Stimulated activated naive B cell treated with anti-CD40 and anti-IgM and Interleukin-4, amounts not matched to agents 10 μg/mL and 1 μg/mL and 100 μg/mL, for 72 hours (primary cell): ENCODE results near the gene SREBF2.

Experiments
- ATAC-seq, 2 donors: fragments of 150-1000 bp; cut with Tn5 transposase; replicated peaks; 2 replicates each; pipeline ENCODE4 v1.10.0; 2021; ENCODE audit warnings: moderate library complexity in 1 of 2
- DNase-seq: peaks from one replicate; pipeline ENCODE4 v3.0.0; 2021
- H3K27ac Mint-ChIP-seq: one replicate; pipeline ENCODE4 v1.8.0; 2022; ENCODE audit warnings: mild to moderate bottlenecking, mixed read lengths
- H3K27me3 Mint-ChIP-seq, 2 donors: one replicate each; pipeline ENCODE4 v1.8.0; 2022; ENCODE audit warnings: mixed read lengths in 2 of 2
- H3K36me3 Mint-ChIP-seq, 2 donors: one replicate each; pipeline ENCODE4 v1.8.0; 2022; ENCODE audit warnings: mixed read lengths in 2 of 2, mild to moderate bottlenecking in 1 of 2
- H3K4me1 Mint-ChIP-seq, 2 donors: one replicate each; pipeline ENCODE4 v1.8.0; 2022; ENCODE audit warnings: mixed read lengths in 2 of 2, mild to moderate bottlenecking in 1 of 2
- H3K4me3 Mint-ChIP-seq, 2 donors: one replicate each; pipeline ENCODE4 v1.8.0; 2022; ENCODE audit warnings: mild to moderate bottlenecking in 2 of 2, mixed read lengths in 2 of 2, moderate library complexity in 1 of 2
- H3K9me3 Mint-ChIP-seq, 2 donors: one replicate each; pipeline ENCODE4 v1.8.0; 2022; ENCODE audit warnings: mixed read lengths in 2 of 2, mild to moderate bottlenecking in 1 of 2

SREBF2 gene

DNA sequence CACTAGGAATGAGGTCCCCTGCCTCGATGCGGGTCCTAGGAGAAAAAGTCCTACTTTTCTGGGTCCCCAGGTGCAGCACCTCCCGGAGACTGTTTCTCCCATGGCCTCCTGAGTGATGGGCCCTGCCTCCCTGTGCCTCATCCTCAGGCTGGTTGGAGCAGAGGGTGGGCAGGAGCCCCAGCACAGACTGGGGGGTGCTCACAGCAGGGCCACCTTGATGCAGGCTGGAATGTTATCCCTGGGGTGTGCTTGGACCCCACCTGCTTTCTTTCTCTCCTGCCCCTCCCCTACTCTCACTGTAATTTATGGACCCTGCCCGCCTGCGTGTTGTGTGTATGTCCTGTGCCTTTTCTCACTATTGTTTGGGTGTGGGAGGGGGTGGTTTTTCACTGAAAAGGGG lies 73.9 kb downstream of the SREBF2 start:
- Mint-ChIP-seq H3K27ac (peak overlapping the region; percentile 84), H3K9me3 (no peaks in the 10 kb centered on the region), H3K4me3 (no peak overlapping the region), H3K27me3 (peaks cover 0 to under 1% of the 10 kb centered on the region in 2 donors), H3K36me3 (peaks cover 41 to 74% of the 10 kb centered on the region in 2 donors), H3K4me1 (peaks cover 40 to 60% of the 10 kb centered on the region in 2 donors)
- DNase-seq (no peak), ATAC-seq (no peak)

DNA sequence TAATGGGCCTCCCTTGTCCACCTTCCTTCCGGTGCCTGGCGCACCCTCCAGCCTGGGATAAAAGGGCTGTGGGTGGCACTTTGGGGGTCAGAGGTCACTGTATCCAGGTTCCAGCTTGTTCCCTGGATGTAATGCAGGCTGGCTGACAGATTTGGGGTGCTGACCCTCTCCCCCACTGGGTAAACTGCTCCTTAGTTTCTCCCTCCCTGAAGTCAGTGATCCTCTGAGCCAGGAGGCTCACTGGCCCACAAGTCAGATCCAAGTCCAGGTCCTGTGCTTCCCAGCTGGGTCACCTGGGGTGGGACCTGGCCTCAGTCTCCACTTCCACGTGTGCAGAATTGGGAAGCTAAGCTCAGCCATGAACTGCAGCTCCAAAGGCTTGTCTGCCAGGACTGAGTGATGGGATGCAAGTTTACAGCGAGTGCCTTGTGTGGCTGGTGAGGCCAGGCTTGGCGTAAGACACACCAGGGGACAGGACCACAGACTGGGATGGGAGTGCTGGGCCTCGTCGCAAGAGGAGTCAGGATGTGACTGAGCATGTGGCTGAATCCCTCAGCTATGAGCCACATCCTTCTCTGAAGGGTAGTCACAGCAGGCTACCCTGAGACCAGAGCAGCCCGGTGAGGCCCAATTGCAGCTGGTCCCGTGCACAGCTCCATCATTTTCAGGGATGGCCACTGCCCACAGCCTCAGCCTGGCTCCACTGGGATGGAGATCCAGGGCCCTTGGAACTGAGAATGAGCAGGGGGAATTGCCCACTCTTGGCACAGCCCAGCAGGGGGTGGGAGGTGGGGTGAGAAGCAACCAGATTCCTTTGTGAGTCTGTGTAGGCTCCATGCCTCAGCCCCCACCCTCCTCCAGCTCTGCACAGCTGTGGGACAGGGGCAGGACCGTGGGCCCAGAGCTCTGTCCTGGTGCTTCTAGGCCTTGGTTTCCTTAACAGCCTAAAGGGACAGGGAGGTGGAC lies 74.8 kb downstream of the SREBF2 start:
- ATAC-seq (peak; percentile 8 to 12), DNase-seq (no peak)
- H3K27ac Mint-ChIP-seq, result peak overlapping the region; percentile 85
- no peaks in the 10 kb centered on the region for H3K9me3 Mint-ChIP-seq
- H3K4me1 Mint-ChIP-seq, result peaks cover 47 to 63% of the 10 kb centered on the region in 2 donors
- H3K36me3 Mint-ChIP-seq, result peaks cover 46 to 76% of the 10 kb centered on the region in 2 donors
- H3K27me3 Mint-ChIP-seq, result peaks cover 6 to 10% of the 10 kb centered on the region in 2 donors
- H3K4me3 Mint-ChIP-seq, result peak overlapping the region; percentile 1 to 16

DNA sequence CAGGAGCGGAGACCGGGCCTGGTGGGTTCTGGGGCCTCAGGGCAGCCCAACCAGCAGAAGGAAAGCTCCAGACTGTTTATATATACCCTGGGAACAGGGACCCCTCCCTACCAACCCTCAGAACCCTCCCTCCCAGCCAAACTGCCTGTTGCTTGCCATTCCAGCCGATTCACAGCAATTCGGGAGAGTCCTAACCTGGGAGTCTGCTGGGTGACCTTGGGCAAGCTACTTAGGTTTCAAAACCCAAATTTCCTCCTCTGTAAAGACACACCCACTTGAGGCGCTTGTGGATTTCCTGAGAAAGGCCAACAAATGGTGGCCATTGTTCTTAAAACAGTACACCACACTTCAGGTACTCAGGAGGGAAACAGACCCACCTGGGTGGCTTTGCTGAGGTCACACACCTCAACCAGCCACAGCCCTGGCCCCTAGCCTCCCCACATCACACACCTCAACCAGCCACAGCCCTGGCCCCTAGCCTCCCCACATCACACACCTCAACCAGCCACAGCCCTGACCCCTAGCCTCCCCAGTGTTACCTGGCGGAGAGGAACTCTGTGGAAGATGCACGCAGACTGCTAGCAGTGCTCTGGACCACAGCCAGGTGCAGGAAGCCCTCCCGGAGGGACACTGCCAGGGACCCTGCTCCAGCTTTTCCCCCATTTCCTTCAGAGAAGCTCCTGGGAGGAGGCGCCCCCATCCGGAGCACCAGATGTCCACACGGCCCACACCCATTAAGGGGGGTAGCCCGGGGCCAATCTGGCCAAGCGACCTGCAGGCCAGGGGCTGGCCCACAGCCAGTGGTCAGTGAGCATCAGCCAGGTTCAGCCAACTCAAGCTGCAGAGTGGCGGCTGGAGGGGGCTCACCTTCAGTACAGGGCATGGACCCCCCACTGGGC lies 75.8 kb downstream of the SREBF2 start:
- ATAC-seq (peak; percentile 13 to 30), DNase-seq (no peak)
- H3K27ac Mint-ChIP-seq, result peak overlapping the region; percentile 89
- H3K4me3 Mint-ChIP-seq, result peak overlapping the region; percentile 32 to 41
- H3K36me3 Mint-ChIP-seq, result peaks cover 50 to 75% of the 10 kb centered on the region in 2 donors
- H3K27me3 Mint-ChIP-seq, result peaks cover 15 to 19% of the 10 kb centered on the region in 2 donors
- no peaks in the 10 kb centered on the region for H3K9me3 Mint-ChIP-seq
- H3K4me1 Mint-ChIP-seq, result peaks cover 55 to 70% of the 10 kb centered on the region in 2 donors

DNA sequence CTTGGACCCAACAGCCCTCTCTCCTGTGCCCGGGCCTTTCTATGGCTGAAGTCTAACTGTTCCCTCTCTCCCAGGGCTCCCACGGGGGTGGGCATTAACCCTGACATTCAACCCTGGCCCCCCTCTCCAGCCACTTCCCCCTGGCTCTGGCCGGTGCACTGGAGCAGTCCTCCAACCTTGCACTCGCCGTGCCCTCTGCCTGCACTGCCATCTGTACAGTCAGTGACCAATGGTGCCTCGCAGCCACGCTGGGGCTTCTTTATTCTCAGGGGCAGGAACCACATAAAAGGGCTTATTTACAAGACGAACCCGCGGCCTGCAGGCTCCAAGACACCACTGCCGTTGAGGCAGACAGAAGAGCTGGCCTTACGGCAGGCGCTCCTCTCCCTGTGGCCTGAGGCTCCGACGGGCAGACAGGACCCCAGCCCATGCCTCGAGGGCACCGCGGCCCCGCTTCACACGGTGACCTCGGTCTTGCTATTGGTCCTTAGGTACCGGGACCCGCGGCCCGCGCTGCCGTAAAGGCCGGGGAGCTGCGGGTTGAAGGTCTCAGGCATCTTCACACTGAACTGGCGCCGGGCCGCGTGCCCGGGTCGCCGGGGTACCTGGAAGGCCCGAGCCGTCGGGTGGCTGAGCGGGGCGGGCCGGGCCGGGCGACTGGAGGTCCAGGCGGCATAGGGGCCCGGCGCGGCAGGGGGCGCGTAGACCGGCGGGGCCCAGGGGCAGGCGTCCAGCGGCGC lies 76.6 kb downstream of the SREBF2 start:
- no peaks in the 10 kb centered on the region for H3K9me3 Mint-ChIP-seq
- ATAC-seq (peak in 1 of 2 donors; percentile 2), DNase-seq (no peak)
- peaks cover 53 to 70% of the 10 kb centered on the region in 2 donors for H3K4me1 Mint-ChIP-seq
- H3K4me3 Mint-ChIP-seq, result peak overlapping the region; percentile 65 to 71
- H3K27me3 Mint-ChIP-seq, result peaks cover 15 to 19% of the 10 kb centered on the region in 2 donors
- H3K27ac Mint-ChIP-seq, result peak overlapping the region; percentile 89
- H3K36me3 Mint-ChIP-seq, result peaks cover 43 to 66% of the 10 kb centered on the region in 2 donors

DNA sequence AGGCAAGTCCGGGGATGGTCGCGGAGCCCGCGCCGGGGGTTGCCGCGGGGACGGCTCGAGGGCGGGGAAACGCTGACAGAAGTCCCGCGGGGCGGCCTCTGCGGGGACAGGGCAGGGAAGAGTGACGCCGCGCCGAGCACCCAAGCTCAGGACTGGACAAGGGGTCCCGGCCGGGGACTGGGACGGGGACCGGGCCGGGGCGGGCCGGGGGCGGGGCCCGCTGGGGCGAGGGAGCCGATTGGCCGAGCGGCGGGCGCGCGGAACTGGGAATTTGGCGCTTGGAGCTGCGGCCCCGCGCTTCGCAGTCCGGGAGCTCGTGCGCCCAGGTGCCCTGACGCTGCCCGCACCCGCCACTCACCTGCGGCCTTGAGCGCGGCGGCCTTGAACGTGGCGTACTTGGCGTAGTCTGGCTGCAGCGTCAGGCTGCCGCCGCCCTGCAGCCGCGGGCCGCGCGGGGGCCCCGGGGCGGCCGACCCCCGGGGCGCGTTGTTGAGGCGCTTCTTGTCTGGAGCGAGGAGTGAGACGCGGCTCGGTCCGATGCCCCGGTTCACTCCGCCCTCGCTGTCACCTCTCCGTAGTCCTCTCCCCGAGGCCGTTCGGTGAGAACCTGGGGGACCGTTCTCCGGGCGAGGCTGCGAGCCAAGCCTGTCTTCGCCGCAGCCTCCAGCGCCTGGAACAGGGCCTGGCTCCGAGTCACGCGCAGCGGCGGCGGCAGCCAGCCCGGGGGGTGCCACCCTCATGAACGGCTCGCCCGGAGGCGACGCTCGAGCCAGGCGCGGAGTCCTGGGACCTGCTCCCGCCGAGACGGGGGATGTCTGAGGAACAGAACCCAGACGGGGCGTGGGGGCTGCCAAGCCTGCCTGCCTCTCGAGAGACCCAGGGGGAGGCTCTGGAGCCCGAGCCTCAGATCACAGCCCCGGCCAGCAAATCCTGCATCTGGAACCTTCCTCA lies 77.4 kb downstream of the SREBF2 start:
- H3K27ac Mint-ChIP-seq, result peak overlapping the region; percentile 59
- H3K4me1 Mint-ChIP-seq, result peaks cover 51 to 73% of the 10 kb centered on the region in 2 donors
- peaks cover 40 to 60% of the 10 kb centered on the region in 2 donors for H3K36me3 Mint-ChIP-seq
- peak; percentile 7 to 13 for ATAC-seq
- H3K9me3 Mint-ChIP-seq, result no peaks in the 10 kb centered on the region
- H3K27me3 Mint-ChIP-seq, result peaks cover 15 to 19% of the 10 kb centered on the region in 2 donors
- DNase-seq, result no peak
- peak overlapping the region; percentile 71 to 73 for H3K4me3 Mint-ChIP-seq

DNA sequence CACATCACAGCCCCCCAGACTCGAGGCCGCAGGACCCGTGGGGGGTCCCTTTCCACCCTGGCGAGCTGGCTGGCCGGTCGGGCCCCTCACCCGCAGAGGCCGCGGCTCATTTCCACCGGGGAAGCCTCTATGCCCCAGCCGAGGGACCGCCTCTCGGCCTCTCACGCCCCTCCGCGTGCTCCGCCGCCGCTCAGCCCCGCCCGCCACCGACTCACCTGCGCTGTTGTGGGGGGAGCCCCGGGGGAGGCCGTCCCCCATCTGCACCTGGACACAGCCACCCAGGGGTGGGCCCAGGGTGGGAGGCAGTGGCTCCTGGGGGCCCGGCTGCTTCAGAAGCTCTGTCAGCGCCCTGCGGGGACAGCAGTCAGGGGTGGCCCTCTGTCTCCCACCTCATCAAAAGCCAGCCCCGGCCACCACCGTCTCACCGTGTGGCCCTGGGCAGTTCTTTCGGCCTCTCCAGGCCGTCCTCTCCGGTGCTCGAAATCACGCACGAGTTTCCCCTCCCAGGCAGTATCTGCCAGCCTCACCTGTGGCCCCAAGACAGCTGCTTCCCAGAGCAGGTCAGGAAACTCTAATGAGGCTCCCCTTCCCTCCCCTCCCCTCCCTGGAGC lies 78.2 kb downstream of the SREBF2 start:
- ATAC-seq, result no peak
- peaks cover 52 to 73% of the 10 kb centered on the region in 2 donors for H3K4me1 Mint-ChIP-seq
- H3K36me3 Mint-ChIP-seq, result peaks cover 34 to 54% of the 10 kb centered on the region in 2 donors
- peak overlapping the region; percentile 71 to 73 for H3K4me3 Mint-ChIP-seq
- no peak for DNase-seq
- peaks cover 15 to 19% of the 10 kb centered on the region in 2 donors for H3K27me3 Mint-ChIP-seq
- H3K9me3 Mint-ChIP-seq, result no peaks in the 10 kb centered on the region
- H3K27ac Mint-ChIP-seq, result peak overlapping the region; percentile 62

DNA sequence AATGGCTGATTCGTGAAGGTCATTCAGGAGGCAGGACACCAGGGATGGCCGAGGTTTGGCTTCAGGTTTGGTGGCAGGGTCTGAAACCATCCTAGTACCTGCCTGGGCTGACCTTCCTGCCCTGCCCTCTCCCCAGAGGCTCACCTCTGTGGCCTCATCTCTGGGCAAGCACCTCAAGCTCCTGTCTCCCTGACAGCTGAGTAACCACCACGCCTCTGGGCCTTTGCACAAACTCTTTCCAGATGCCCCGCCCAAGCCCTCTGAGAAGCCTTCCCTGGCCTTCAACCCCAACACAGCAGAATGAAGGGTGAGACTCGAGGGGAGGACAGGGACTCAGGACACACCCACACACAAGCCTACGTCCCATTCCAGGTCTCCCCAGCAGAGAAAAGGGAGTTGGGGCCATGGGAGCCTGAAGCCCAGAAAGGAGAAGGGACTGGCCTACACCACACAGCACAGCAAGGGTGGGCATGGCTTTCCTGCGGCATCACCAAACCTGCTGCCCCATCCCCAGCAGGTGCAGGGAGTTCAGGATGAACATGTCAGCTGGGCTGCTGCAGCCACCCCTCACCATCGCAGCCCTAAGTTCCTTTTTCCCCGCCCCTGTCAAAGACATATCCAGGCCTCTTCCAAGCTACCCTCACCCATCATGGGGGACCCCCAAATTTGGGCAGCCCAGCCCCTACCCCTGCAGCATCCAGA lies 79.6 kb downstream of the SREBF2 start:
- Mint-ChIP-seq H3K9me3 (no peaks in the 10 kb centered on the region), H3K36me3 (peaks cover 34 to 55% of the 10 kb centered on the region in 2 donors), H3K27ac (peak overlapping the region; percentile 89), H3K4me1 (peaks cover 60 to 79% of the 10 kb centered on the region in 2 donors), H3K27me3 (peaks cover 15 to 19% of the 10 kb centered on the region in 2 donors), H3K4me3 (peak overlapping the region; percentile 83 to 84)
- no peak for ATAC-seq
- no peak for DNase-seq

DNA sequence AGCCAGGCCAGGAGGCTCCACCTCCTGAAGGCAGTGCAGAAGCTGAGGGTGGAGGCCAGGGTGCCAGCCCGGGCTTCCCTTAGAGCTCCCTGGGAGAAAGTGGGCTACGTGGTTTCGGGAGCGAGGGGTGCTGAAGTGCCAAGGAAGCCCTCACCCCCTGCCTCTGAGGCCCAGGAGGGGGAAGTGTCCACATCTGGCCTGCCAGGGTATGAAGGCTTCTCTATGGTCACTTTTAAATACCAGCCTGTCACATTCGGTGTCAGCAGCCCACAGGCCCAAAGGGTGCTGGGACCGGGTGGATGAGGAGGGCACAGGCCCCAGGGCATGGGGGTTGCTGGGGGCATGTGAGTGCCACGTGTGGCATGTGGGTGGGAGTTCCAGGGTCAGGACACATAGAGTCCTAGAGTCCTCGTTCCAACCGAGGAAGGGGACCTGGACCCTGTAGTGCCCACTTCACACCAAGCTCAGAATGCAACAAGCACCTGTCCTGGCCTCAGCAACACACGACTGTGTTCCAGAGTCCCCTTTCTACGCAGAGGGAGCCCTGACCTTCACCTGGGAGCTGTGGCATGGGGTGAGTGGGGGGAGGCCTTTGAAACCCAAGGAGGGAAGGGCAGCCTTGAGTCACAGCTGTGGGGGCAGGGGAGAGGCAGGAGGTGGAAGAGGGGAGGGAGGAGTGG lies 80.3 kb downstream of the SREBF2 start:
- no peak for DNase-seq
- peak overlapping the region; percentile 89 for H3K27ac Mint-ChIP-seq
- no peaks in the 10 kb centered on the region for H3K9me3 Mint-ChIP-seq
- peaks cover 61 to 79% of the 10 kb centered on the region in 2 donors for H3K4me1 Mint-ChIP-seq
- H3K27me3 Mint-ChIP-seq, result peaks cover 15 to 19% of the 10 kb centered on the region in 2 donors
- peak overlapping the region; percentile 83 to 84 for H3K4me3 Mint-ChIP-seq
- ATAC-seq, result no peak
- peaks cover 37 to 54% of the 10 kb centered on the region in 2 donors for H3K36me3 Mint-ChIP-seq

DNA sequence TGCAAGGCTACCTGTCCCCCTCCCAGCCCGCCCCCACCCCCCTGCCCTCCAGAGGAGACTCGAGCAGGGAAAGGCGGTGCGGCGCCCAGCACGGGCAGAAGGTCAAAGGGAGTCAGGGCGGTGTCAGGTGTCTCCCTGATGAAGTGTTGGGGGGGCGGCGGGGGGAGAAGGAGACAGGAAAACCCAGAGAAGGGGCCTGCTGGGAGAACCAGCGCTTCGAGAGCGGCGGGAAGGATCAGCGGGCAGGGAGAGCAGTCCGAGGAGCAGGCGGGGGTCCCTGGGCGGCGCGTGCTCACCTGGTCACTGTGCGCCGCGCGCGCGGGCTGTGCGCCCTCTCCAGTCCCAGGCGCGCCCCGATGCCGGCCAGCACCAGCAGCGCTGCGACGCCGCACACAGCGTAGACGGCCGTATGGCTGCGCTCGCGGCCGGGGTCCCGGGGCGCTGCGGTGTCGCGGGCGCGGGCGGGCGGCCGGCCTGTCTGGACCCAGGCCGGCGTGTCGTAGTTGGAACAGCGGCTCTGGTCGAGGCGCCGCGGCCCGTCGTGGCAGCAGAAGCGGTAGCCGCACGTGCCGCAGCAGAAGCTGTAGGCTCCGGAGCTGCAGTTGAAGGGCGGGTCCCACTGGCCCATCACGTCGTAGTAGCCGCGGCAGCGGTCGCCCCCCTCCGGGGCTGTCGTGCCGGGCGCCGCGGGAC lies 81.1 kb downstream of the SREBF2 start:
- H3K4me1 Mint-ChIP-seq, result peaks cover 59 to 79% of the 10 kb centered on the region in 2 donors

DNA sequence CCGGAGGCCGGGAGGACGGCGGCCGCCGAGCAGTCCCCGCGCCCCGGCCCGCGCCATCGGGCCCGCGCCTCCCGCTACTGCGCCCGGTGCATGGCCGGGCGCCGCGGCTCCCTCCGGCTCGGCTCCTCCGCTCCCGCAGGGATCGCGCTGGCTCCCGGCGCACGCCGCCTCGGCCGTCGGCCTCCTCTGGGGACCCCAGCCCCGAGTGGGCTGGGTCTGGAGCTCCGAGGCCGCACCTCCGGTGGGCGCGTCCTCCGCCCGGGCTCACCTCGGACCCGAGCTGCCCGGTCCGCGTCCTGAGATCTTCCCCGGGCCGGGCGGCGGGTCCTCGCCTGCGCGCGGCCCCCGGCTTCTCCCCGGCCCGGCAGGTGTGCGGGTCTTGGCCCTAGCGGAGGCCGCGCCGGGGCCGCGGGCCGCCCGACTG lies 81.7 kb downstream of the SREBF2 start:
- H3K27me3 Mint-ChIP-seq, result peaks cover 15 to 19% of the 10 kb centered on the region in 2 donors
- no peaks in the 10 kb centered on the region for H3K9me3 Mint-ChIP-seq
- ATAC-seq (peak; percentile 0), DNase-seq (no peak)
- H3K36me3 Mint-ChIP-seq, result peaks cover 33 to 46% of the 10 kb centered on the region in 2 donors
- H3K4me1 Mint-ChIP-seq, result peaks cover 57 to 79% of the 10 kb centered on the region in 2 donors
- H3K4me3 Mint-ChIP-seq, result no peak overlapping the region
- no peak overlapping the region for H3K27ac Mint-ChIP-seq

More for the DNA sequence above, 81.1 kb downstream of the SREBF2 start:
- DNase-seq, result no peak
- Mint-ChIP-seq H3K27me3 (peaks cover 15 to 19% of the 10 kb centered on the region in 2 donors), H3K27ac (no peak overlapping the region), H3K36me3 (peaks cover 35 to 49% of the 10 kb centered on the region in 2 donors), H3K9me3 (no peaks in the 10 kb centered on the region), H3K4me3 (peak overlapping the region; percentile 70 to 83)
- no peak for ATAC-seq
